HCT116 (cell line): ENCODE results near the gene TEX9. TPM values are rescaled to one million over a fixed set of nuclear protein-coding genes. Genes with fewer than 3 reads are reported as not detected.

Experiments used
- ATAC-seq: fragments of 200-7000 bp; cut with Tn5 transposase; 2 replicates; pipeline ENCODE4 v1.9.1; 2020; ENCODE audit warnings: mild to moderate bottlenecking, moderate library complexity
- BruUV-seq: library from RNA; stranded (reverse); fragments of 400-500 nt; replicated peaks from 2 replicates; lab custom pipeline; 2021; lab: Mats Ljungman, UMichigan
- CTCF ChIA-PET: fragments of 300-600 bp; sonication (Branson Sonifier 250); formaldehyde crosslinking; loops from one replicate; lab custom pipeline; 2021; ENCODE audit warnings: antibody characterized with exemption; lab: Charles Lee
- POLR2A ChIA-PET: fragments of 300-600, 350-600 bp; sonication (Branson Sonifier 250); formaldehyde crosslinking; loops from one replicate; lab custom pipeline; 2021; ENCODE audit warnings: antibody characterized with exemption; lab: Charles Lee
- RAD21 ChIA-PET, 2 experiments: fragments of 300-600 bp; sonication (Branson Sonifier 250); formaldehyde crosslinking; loops; one replicate each; lab custom pipeline; 2023; ENCODE audit warnings: low total read pairs in 2 of 2; ENCODE audit not compliant: uncharacterized antibody in 2 of 2, unreplicated experiment in 2 of 2, low non-redundant PET in 1 of 2; lab: Charles Lee
- DNase-seq: peaks from one replicate; pipeline ENCODE4 v3.0.0-alpha.2; 2010; ENCODE audit warnings: low read depth, low spot score
- H2AFZ ChIP-seq: fragments of 200-600 bp; shearing (Covaris generic), sonication (generic); 2 replicates; pipeline ENCODE4 v1.6.1; 2017; ENCODE audit warnings: low read depth, mixed run types, mixed read lengths, antibody characterized with exemption, low read length; ENCODE audit not compliant: poor library complexity, severe bottlenecking
- H3K27ac ChIP-seq: 2 replicates; pipeline ENCODE4 v1.5.1; 2012; ENCODE audit warnings: low read depth, low read length
- H3K27me3 ChIP-seq: fragments of 200-600 bp; sonication (generic); 2 replicates; pipeline ENCODE4 v1.6.1; 2016; ENCODE audit warnings: mixed run types, low read length, mixed read lengths; ENCODE audit not compliant: insufficient read depth
- H3K36me3 ChIP-seq, 2 experiments: fragments of 200-500 bp in 1 of 2; fragments of 200-600 bp in 1 of 2; sonication (Bioruptor generic) in 1 of 2; sonication (generic) in 1 of 2; 2 replicates each; pipeline versions ENCODE4 v1.5.1 to v1.6.1; 2014 to 2016; ENCODE audit warnings: low read length in 2 of 2, inconsistent platforms in 1 of 2, mixed read lengths in 1 of 2, mixed run types in 1 of 2; ENCODE audit not compliant: insufficient read depth in 2 of 2, control insufficient read depth in 1 of 2
- H3K4me1 ChIP-seq, 2 experiments: fragments of 200-600 bp in 1 of 2; sonication (generic) in 1 of 2; 2 replicates each; pipeline versions ENCODE4 v1.5.1 to v1.6.1; 2012 to 2017; ENCODE audit warnings: low read length in 2 of 2, inconsistent platforms in 1 of 2, mild to moderate bottlenecking in 1 of 2, mixed read lengths in 1 of 2, mixed run types in 1 of 2, moderate library complexity in 1 of 2; ENCODE audit not compliant: insufficient read depth in 2 of 2, control insufficient read depth in 1 of 2
- H3K4me2 ChIP-seq: fragments of 200-600 bp; sonication (generic); 2 replicates; pipeline ENCODE4 v1.6.1; 2017; ENCODE audit warnings: mixed run types, low read length, mixed read lengths
- H3K4me3 ChIP-seq, 2 experiments: fragments of 200-600 bp in 1 of 2; sonication (generic) in 1 of 2; replicated peaks in 1 of 2; 2 replicates each; pipeline ENCODE4 v1.5.1; 2011 to 2016; ENCODE audit warnings: low read length in 2 of 2, control low read depth in 1 of 2, low read depth in 1 of 2, mild to moderate bottlenecking in 1 of 2, mixed read lengths in 1 of 2, mixed run types in 1 of 2
- H3K79me2 ChIP-seq: fragments of 200-600 bp; sonication (generic); 2 replicates; pipeline ENCODE4 v1.6.1; 2017; ENCODE audit warnings: mild to moderate bottlenecking, mixed run types, low read length, moderate library complexity, mixed read lengths; ENCODE audit not compliant: insufficient read depth
- H3K9ac ChIP-seq: fragments of 200-600 bp; sonication (generic); 2 replicates; pipeline ENCODE4 v1.6.1; 2016; ENCODE audit warnings: low read length, mixed read lengths
- H3K9me2 ChIP-seq: fragments of 200-600 bp; sonication (generic), shearing (Covaris generic); 2 replicates; pipeline ENCODE4 v1.6.1; 2017; ENCODE audit warnings: mixed run types, mild to moderate bottlenecking, moderate library complexity; ENCODE audit not compliant: insufficient read depth
- H3K9me3 ChIP-seq, 2 experiments: fragments of 200-500 bp in 1 of 2; fragments of 200-600 bp in 1 of 2; sonication (Bioruptor generic) in 1 of 2; sonication (generic) in 1 of 2; 2 replicates each; pipeline ENCODE4 v1.6.1; 2014 to 2017; ENCODE audit warnings: low read length in 2 of 2, mixed read lengths in 2 of 2, inconsistent platforms in 1 of 2, low read depth in 1 of 2, mild to moderate bottlenecking in 1 of 2, mixed run types in 1 of 2, moderate library complexity in 1 of 2; ENCODE audit not compliant: control insufficient read depth in 1 of 2, insufficient read depth in 1 of 2
- H4K20me1 ChIP-seq: fragments of 200-600 bp; sonication (generic), shearing (Covaris generic); 2 replicates; pipeline ENCODE4 v1.6.1; 2017; ENCODE audit warnings: mixed run types, mild to moderate bottlenecking, moderate library complexity; ENCODE audit not compliant: insufficient read depth
- CBX3 ChIP-seq: IDR thresholded peaks from 2 replicates; pipeline ENCODE4 v1.6.1; 2012; ENCODE audit warnings: low read depth
- CEBPB ChIP-seq: IDR thresholded peaks from 2 replicates; pipeline ENCODE4 v1.6.1; 2012; ENCODE audit warnings: low read depth
- CTCF ChIP-seq, 3 experiments: fragments of 200-600 bp in 1 of 3; sonication (generic) in 1 of 3; IDR thresholded peaks in 2 of 3; conservative IDR thresholded peaks in 1 of 3; 2 replicates each; pipeline ENCODE4 v1.5.1; 2012 to 2017; ENCODE audit warnings: low read depth in 2 of 3, low read length in 2 of 3, antibody characterized with exemption in 1 of 3, borderline replicate concordance in 1 of 3, control low read depth in 1 of 3, mild to moderate bottlenecking in 1 of 3, mixed read lengths in 1 of 3, mixed run types in 1 of 3, moderate library complexity in 1 of 3; ENCODE audit not compliant: insufficient read depth in 1 of 3
- FOSL1 ChIP-seq: IDR thresholded peaks from 2 replicates; pipeline ENCODE4 v1.6.1; 2012; ENCODE audit warnings: low read depth
- JUND ChIP-seq: IDR thresholded peaks from 2 replicates; pipeline ENCODE4 v1.6.1; 2012
- MAX ChIP-seq: IDR thresholded peaks from 2 replicates; pipeline ENCODE4 v1.6.1; 2012
- POLR2A ChIP-seq: IDR thresholded peaks from 2 replicates; pipeline ENCODE4 v1.7.0; 2011; ENCODE audit warnings: borderline replicate concordance; ENCODE audit not compliant: insufficient read depth, insufficient read length; ENCODE audit errors: extremely low read depth
- POLR2AphosphoS5 ChIP-seq: IDR thresholded peaks from 2 replicates; pipeline ENCODE4 v1.6.1; 2011; ENCODE audit warnings: mild to moderate bottlenecking, low read depth, low read length, moderate library complexity
- REST ChIP-seq: IDR thresholded peaks from 2 replicates; pipeline ENCODE4 v1.6.1; 2012; ENCODE audit warnings: low read depth
- TCF7L2 ChIP-seq: IDR thresholded peaks from 2 replicates; pipeline ENCODE4 v1.7.0; 2011; ENCODE audit warnings: borderline replicate concordance, inconsistent platforms; ENCODE audit not compliant: insufficient read depth, insufficient read length; ENCODE audit errors: extremely low read depth
- YY1 ChIP-seq: IDR thresholded peaks from 2 replicates; pipeline ENCODE4 v1.6.1; 2011; ENCODE audit warnings: low read length, low read depth, moderate library complexity, mild to moderate bottlenecking; ENCODE audit not compliant: insufficient replicate concordance; ENCODE audit errors: extremely low read depth
- ZBTB33 ChIP-seq: IDR thresholded peaks from 2 replicates; pipeline ENCODE4 v1.6.1; 2011; ENCODE audit warnings: mild to moderate bottlenecking, low read length, moderate library complexity; ENCODE audit not compliant: insufficient replicate concordance; ENCODE audit errors: extremely low read depth
- ZNF274 ChIP-seq: fragments of 200-500 bp; sonication (Bioruptor generic); IDR thresholded peaks from 2 replicates; pipeline ENCODE4 v1.6.1; 2014; ENCODE audit warnings: mild to moderate bottlenecking, low read depth, low read length, inconsistent platforms
- intact Hi-C: fragments of 100-400 bp; cut with micrococcal nuclease; formaldehyde crosslinking; loops from 2 replicates; pipeline ENCODE4 v1.10.0; 2022
- total RNA-seq: library from RNA; stranded (reverse); gene quantifications from one replicate; pipeline ENCODE4 v1.2.1, GENCODE V29; 2021; ENCODE audit not compliant: unreplicated experiment

TEX9 gene
- total RNA-seq, 1 experiment from 2014 or later = 5.2 TPM

- intact Hi-C loops = no loop called here
- no TSS peak for BruUV-seq
- RAD21 ChIA-PET = no interaction called here
Observed at GRCh38 chr15:56358604-56359003, 6.6 kb upstream of the TEX9 start.

DNA sequence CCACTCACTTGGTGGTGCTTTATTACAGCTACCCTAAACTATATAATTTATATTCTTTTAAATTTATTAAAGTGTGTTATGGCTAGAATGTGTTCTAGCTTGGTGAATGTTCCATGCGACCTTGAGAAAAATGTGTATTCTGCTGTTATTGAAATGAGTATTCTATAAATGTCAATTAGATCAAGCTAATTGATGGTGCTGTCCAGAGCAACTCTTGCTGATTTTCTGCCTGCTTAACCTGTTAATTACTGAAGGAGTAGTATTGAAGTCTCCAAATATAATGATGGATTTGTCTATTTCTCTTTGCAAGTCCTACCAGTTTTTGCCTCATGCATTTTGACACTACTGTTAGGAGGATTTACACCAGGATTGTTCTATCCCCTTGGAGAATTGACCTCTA lies 3.2 kb upstream of the TEX9 start:
- H3K9me2 ChIP-seq = no peaks in the 10 kb centered on the region
- ChIA-PET POLR2A (no interaction called here), RAD21 (no interaction called here), CTCF (no interaction called here)
- ATAC-seq = no peak
- H2AFZ ChIP-seq = no peak overlapping the region
- H3K4me3 ChIP-seq = no peak overlapping the region
- no peak overlapping the region for H3K9ac ChIP-seq
- H3K9me3 ChIP-seq = no peaks in the 10 kb centered on the region
- no TSS peak for BruUV-seq
- no peaks in the 10 kb centered on the region for H4K20me1 ChIP-seq
- H3K79me2 ChIP-seq = no peaks in the 10 kb centered on the region
- intact Hi-C loops = no loop called here
- no peak overlapping the region for H3K27ac ChIP-seq
- H3K36me3 ChIP-seq = no peaks in the 10 kb centered on the region
- peaks cover 9 to 13% of the 10 kb centered on the region in 2 experiments for H3K4me1 ChIP-seq
- no peak overlapping the region for H3K4me2 ChIP-seq
- DNase-seq = no peak
- H3K27me3 ChIP-seq = no peaks in the 10 kb centered on the region
- no peak for TF ChIP-seq JUND
- no peak for TF ChIP-seq TCF7L2
- no peak for TF ChIP-seq ZNF274
- TF ChIP-seq ZBTB33 = no peak
- no peak for TF ChIP-seq REST
- TF ChIP-seq POLR2A = no peak
- no peak for TF ChIP-seq POLR2AphosphoS5
- TF ChIP-seq CTCF (IDR thresholded peaks at IDR 0.05 in 2 of 3, conservative IDR thresholded peaks at IDR 0.05 in 1 of 3; ENCODE audit: borderline replicate concordance in 1 of 3, insufficient read depth in 1 of 3, low read depth in 2 of 3, low read length in 2 of 3) = no peak
- no peak for TF ChIP-seq YY1

More at GRCh38 chr15:56358604-56359003, 6.6 kb upstream of the TEX9 start:
- Histone ChIP-seq H3K27ac (no peak overlapping the region), H3K9me3 (no peaks in the 10 kb centered on the region), H2AFZ (no peak overlapping the region), H3K36me3 (no peaks in the 10 kb centered on the region), H3K9ac (no peak overlapping the region), H3K9me2 (no peaks in the 10 kb centered on the region), H3K27me3 (no peaks in the 10 kb centered on the region)
- ATAC-seq (no peak), DNase-seq (no peak)
- POLR2A ChIA-PET = no interaction called here
- TF ChIP-seq CEBPB (no peak), MAX (no peak), CBX3 (no peak), FOSL1 (no peak), POLR2AphosphoS5 (no peak)
- TF ChIP-seq, all 23 proteins: peak for 0
- H4K20me1 ChIP-seq = no peaks in the 10 kb centered on the region
- H3K4me2 ChIP-seq = no peak overlapping the region
- H3K4me1 ChIP-seq = no peaks in the 10 kb centered on the region
- no peak overlapping the region for H3K4me3 ChIP-seq
- no peaks in the 10 kb centered on the region for H3K79me2 ChIP-seq
- CTCF ChIA-PET = no interaction called here
